GM18511 (cell line): Measurements from ENCODE around the gene SPSB1.

Experiments
- ATAC-seq: cut with Tn5 transposase; IDR thresholded peaks from one replicate; pipeline ENCODE4 v1.9.1; 2021; ENCODE audit warnings: mild to moderate bottlenecking, moderate library complexity; ENCODE audit not compliant: unreplicated experiment

Gene SPSB1

GRCh38 chr1:9278585-9279153 is 14.0 kb upstream of the SPSB1 start:
- ATAC-seq: no peak

GRCh38 chr1:9279172-9279840 is 13.4 kb upstream of the SPSB1 start:
- ATAC-seq: no peak

- no peak for ATAC-seq
These were observed 12.5 kb upstream of the SPSB1 start for GRCh38 chr1:9280015-9280860.

- no peak for ATAC-seq
These were observed 11.4 kb upstream of the SPSB1 start for GRCh38 chr1:9281071-9281827.

- ATAC-seq: no peak
These were observed 10.6 kb upstream of the SPSB1 start for GRCh38 chr1:9281908-9282695.

GRCh38 chr1:9282696-9282955 is 10.1 kb upstream of the SPSB1 start:
- no peak for ATAC-seq

- ATAC-seq: no peak
These were observed 8.6 kb upstream of the SPSB1 start for GRCh38 chr1:9284061-9284460.

- no peak for ATAC-seq
These were observed 6.1 kb upstream of the SPSB1 start for GRCh38 chr1:9286556-9286955.

GRCh38 chr1:9289090-9289534 is 3.6 kb upstream of the SPSB1 start:
- ATAC-seq: no peak

- no peak for ATAC-seq
These were observed 2.8 kb upstream of the SPSB1 start for GRCh38 chr1:9289711-9290485.

- no peak for ATAC-seq
These were observed 757 bp upstream of the SPSB1 start for GRCh38 chr1:9291914-9292360.

GRCh38 chr1:9293241-9293532 is 493 bp downstream of the SPSB1 start:
- ATAC-seq: no peak

GRCh38 chr1:9293533-9294404 is 1.1 kb downstream of the SPSB1 start:
- no peak for ATAC-seq

GRCh38 chr1:9294405-9294773 is 1.7 kb downstream of the SPSB1 start:
- no peak for ATAC-seq

- ATAC-seq: peak; percentile 51
These were observed 2.4 kb downstream of the SPSB1 start for GRCh38 chr1:9294910-9295636.

GRCh38 chr1:9295884-9296283 is 3.2 kb downstream of the SPSB1 start:
- no peak for ATAC-seq

- ATAC-seq: no peak
These were observed 4.2 kb downstream of the SPSB1 start for GRCh38 chr1:9296850-9297249.

- ATAC-seq: no peak
These were observed 5.1 kb downstream of the SPSB1 start for GRCh38 chr1:9297831-9298230.

- no peak for ATAC-seq
These were observed 5.6 kb downstream of the SPSB1 start for GRCh38 chr1:9298282-9298681.
